Transverse colon (tissue), 4 donors: ENCODE data around the gene GPR83. TPM values are rescaled to one million over a fixed set of nuclear protein-coding genes. Genes with fewer than 3 reads are reported as not detected.

Source experiments
- DNase-seq: peaks from one replicate; pipeline ENCODE4 v3.0.0-alpha.2; 2019
- H3K27ac ChIP-seq, 4 donors: fragments of 200-600 bp; sonication (generic); 2 replicates each; pipeline ENCODE4 v1.5.1; 2016 to 2018; ENCODE audit warnings: inconsistent platforms in 4 of 4
- H3K27me3 ChIP-seq: fragments of 200-600 bp; sonication (generic); 2 replicates; pipeline ENCODE4 v1.5.1; 2017; ENCODE audit warnings: inconsistent platforms
- H3K36me3 ChIP-seq, 4 donors: fragments of 200-600 bp; sonication (generic); 2 replicates each; pipeline ENCODE4 v1.5.1; 2017 to 2019; ENCODE audit warnings: inconsistent platforms in 4 of 4
- H3K4me1 ChIP-seq, 4 donors: fragments of 200-600 bp; sonication (generic); 2 replicates each; pipeline ENCODE4 v1.5.1; 2017 to 2020; ENCODE audit warnings: inconsistent platforms in 4 of 4
- H3K4me3 ChIP-seq, 4 donors: fragments of 200-600 bp; sonication (generic); 1 replicate in 1 of 4; 2 replicates in 3 of 4; pipeline versions ENCODE4 v1.5.1 to v1.6.1; 2017 to 2019; ENCODE audit warnings: inconsistent platforms in 4 of 4
- H3K9me3 ChIP-seq, 2 donors: fragments of 200-600 bp; sonication (generic); 2 replicates each; pipeline ENCODE4 v1.5.1; 2017 to 2019; ENCODE audit warnings: inconsistent platforms in 2 of 2
- CTCF ChIP-seq, 5 experiments: fragments of 200-600 bp in 3 of 5; fragments of 450-650 bp in 2 of 5; sonication (generic) in 3 of 5; IDR thresholded peaks; 1 replicate in 2 of 5; 2 replicates in 3 of 5; pipeline ENCODE4 v1.5.1; 2016 to 2017; ENCODE audit warnings: antibody characterized with exemption in 5 of 5, inconsistent platforms in 3 of 5, mild to moderate bottlenecking in 2 of 5, moderate library complexity in 1 of 5
- EP300 ChIP-seq: sonication (generic); formaldehyde crosslinking; IDR thresholded peaks from one replicate; pipeline ENCODE4 v1.6.1; 2017; ENCODE audit warnings: antibody characterized with exemption, low read depth
- POLR2A ChIP-seq: fragments of 450-650 bp; IDR thresholded peaks from one replicate; pipeline ENCODE4 v1.6.1; 2016; ENCODE audit warnings: antibody characterized with exemption, mild to moderate bottlenecking, moderate library complexity
- POLR2AphosphoS5 ChIP-seq, 3 donors: sonication (generic); formaldehyde crosslinking; IDR thresholded peaks; one replicate each; pipeline ENCODE4 v1.6.1; 2016; ENCODE audit warnings: antibody characterized with exemption in 3 of 3
- WGBS, 2 donors: methylation state at CpG; one replicate each; pipeline ENCODE4 v1.1.5; 2018; ENCODE audit warnings: low coverage in 1 of 2; 5-methylcytosine and 5-hydroxymethylcytosine counted together
- in situ Hi-C, 4 donors: fragments of 200-750 bp; cut with MboI; loops; one replicate each; pipeline versions ENCODE4 v1.15.0 to v1.15.1; 2017; ENCODE audit warnings: low sequenced_read_pairs in 3 of 4, low pct_ligation_motif_present in 1 of 4, low pct_unique_long_range_greater_than_20kb in 1 of 4
- intact Hi-C: fragments of 100-400 bp; cut with DNase I; formaldehyde crosslinking; loops from one replicate; pipeline ENCODE4 v1.15.1; 2023; ENCODE audit warnings: low total_unique reads
- total RNA-seq, 4 donors: library from RNA; depleted of rRNA; stranded (reverse); fragments of >200 nt; gene quantifications; one replicate each; pipeline ENCODE4 v1.1.0, GENCODE V29; 2016

The GPR83 gene
- total RNA-seq, 4 donors from 2014 or later = 3.8 TPM; not detected in 3

GRCh38 chr11:94424662-94425061, 23.4 kb upstream of the GPR83 start:
- in situ Hi-C loops = loop anchor here in 1 of 4 donors (25.0 kb wide), 1 partner anchor 237 kb away; no protein-coding TSS in a partner anchor
- Histone ChIP-seq H3K9me3 (peaks cover 0 to 6% of the 10 kb centered on the region in 2 donors), H3K4me1 (no peaks in the 10 kb centered on the region), H3K27ac (no peak overlapping the region), H3K27me3 (no peaks in the 10 kb centered on the region), H3K4me3 (no peak overlapping the region), H3K36me3 (peaks cover 0 to 33% (median 1%) of the 10 kb centered on the region in 4 donors)
- intact Hi-C loops = no loop called here
- TF ChIP-seq POLR2A (no peak), EP300 (no peak), CTCF (IDR thresholded peaks at IDR 0.05) (no peak), POLR2AphosphoS5 (IDR thresholded peaks at IDR 0.05) (no peak)
- DNase-seq = no peak
- 84 to 100% methylated on average over 1 to 2 of the region's 2 CpGs for WGBS, 2 donors

GRCh38 chr11:94424011-94424410, 22.8 kb upstream of the GPR83 start:
- whole genome bisulfite sequencing, 2 donors = 60 to 100% methylated on average over 1 to 2 of the region's 2 CpGs
- H3K27ac ChIP-seq = no peak overlapping the region
- intact Hi-C loops (no loop called here), in situ Hi-C loops (loop anchor here in 1 of 4 donors (25.0 kb wide), 1 partner anchor 237 kb away; no protein-coding TSS in a partner anchor)
- H3K9me3 ChIP-seq = peaks cover 0 to 6% of the 10 kb centered on the region in 2 donors
- H3K4me1 ChIP-seq = no peaks in the 10 kb centered on the region
- peaks cover 0 to 26% (median 1%) of the 10 kb centered on the region in 4 donors for H3K36me3 ChIP-seq
- H3K4me3 ChIP-seq = no peak overlapping the region
- no peak for TF ChIP-seq EP300
- no peak for TF ChIP-seq POLR2AphosphoS5 (IDR thresholded peaks at IDR 0.05)
- TF ChIP-seq CTCF (IDR thresholded peaks at IDR 0.05) = no peak
- no peak for TF ChIP-seq POLR2A
- H3K27me3 ChIP-seq = no peaks in the 10 kb centered on the region
- DNase-seq = no peak

- WGBS, 2 donors = 97% methylated on average over 3 of the region's 3 CpGs; no CpG with 5 or more reads in 1 of the 2 donors
- in situ Hi-C loops = loop anchor here in 1 of 4 donors (25.0 kb wide), 1 partner anchor 236 kb away; no protein-coding TSS in a partner anchor
Measured at GRCh38 chr11:94423507-94423906, 22.3 kb upstream of the GPR83 start.

More at GRCh38 chr11:94423507-94423906, 22.3 kb upstream of the GPR83 start:
- H3K27ac ChIP-seq = no peak overlapping the region
- no peaks in the 10 kb centered on the region for H3K4me1 ChIP-seq
- peaks cover 0 to 21% (median 1%) of the 10 kb centered on the region in 4 donors for H3K36me3 ChIP-seq
- intact Hi-C loops = no loop called here
- H3K27me3 ChIP-seq = no peaks in the 10 kb centered on the region
- no peak overlapping the region for H3K4me3 ChIP-seq
- no peak for DNase-seq
- TF ChIP-seq CTCF (IDR thresholded peaks at IDR 0.05) (no peak), POLR2A (no peak), EP300 (no peak), POLR2AphosphoS5 (IDR thresholded peaks at IDR 0.05) (no peak)
- H3K9me3 ChIP-seq = peaks cover 0 to 6% of the 10 kb centered on the region in 2 donors
